ENCODE measurements around the gene EFNB3. TPM values are rescaled to one million over a fixed set of nuclear protein-coding genes. Genes with fewer than 3 reads are reported as not detected.
A peak's percentile ranks its signal among the peaks of the same experiment; 100 is the strongest.

Gene EFNB3
- total and polyA plus RNA-seq, 2 of the 8 experiments (the other 6 are each of a cell fraction or from before 2014, with no cell fraction given): 15.0 to 27.3 TPM

DNA sequence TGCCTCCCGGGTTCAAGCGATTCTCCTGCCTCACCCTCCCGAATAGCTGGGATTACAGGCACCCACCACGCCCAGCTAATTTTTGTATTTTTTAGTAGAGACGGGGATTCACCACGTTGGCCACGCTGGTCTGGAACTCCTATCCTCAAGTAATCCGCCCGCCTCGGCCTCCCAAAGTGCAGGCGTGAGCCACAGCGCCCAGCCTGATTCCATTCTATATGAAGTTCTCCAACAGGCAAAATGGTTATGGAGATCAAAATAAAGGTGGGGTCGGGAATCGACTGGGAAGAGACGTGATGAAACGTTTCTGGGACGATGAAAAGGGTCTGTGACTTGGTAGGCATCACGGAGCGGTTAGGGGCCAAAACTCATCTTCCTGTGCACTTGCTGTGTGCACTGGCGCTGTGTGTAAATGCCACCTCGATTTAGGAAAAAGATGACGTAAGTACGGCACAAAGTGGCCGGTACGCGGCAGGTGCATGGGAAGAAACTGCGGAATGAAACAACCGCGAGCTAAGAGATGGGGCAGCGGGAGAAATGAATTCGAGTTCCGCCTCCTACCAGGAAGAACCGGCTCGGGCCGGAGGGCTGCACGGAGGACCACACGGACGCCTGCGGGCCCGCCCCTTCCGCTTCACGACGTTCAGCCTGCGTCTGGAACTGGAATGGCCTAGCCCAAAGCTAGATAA is 19.3 kb upstream of the EFNB3 start (continued):
- TF ChIP-seq SIN3A (conservative IDR thresholded peaks at IDR 0.05 in 1 of 2, IDR thresholded peaks at IDR 0.05 in 1 of 2; ENCODE audit: low read depth in 1 of 2, low read length in 2 of 2) (peak in 1 of 2 experiments; percentile 48; a peak in 2 of 4 replicates), CBX8 (IDR thresholded peaks at IDR 0.05; ENCODE audit: borderline replicate concordance, low read depth, low read length) (no peak), SP2 (IDR thresholded peaks at IDR 0.05; ENCODE audit: low read length) (no peak), RFX5 (IDR thresholded peaks at IDR 0.05; ENCODE audit: borderline replicate concordance, low read depth, low read length) (no peak), EGR1 (IDR thresholded peaks at IDR 0.05; ENCODE audit: borderline replicate concordance, low read depth, low read length) (no peak; the same call in 1 of the 2 replicates), TBP (IDR thresholded peaks at IDR 0.05; ENCODE audit: low read depth, low read length) (peak; percentile 94), JUN (IDR thresholded peaks at IDR 0.05; ENCODE audit: low read depth, low read length) (peak; percentile 86), RNF2 (IDR thresholded peaks at IDR 0.05; ENCODE audit: borderline replicate concordance, low read depth, low read length, missing control alignments, poor library complexity, severe bottlenecking) (no peak), YY1 (IDR thresholded peaks at IDR 0.05; ENCODE audit: low read depth, low read length) (0 out of 2 replicates have a peak, but pooled peaks have one; percentile 13), JUND (IDR thresholded peaks at IDR 0.05; ENCODE audit: low read length) (no peak), ASH2L (IDR thresholded peaks at IDR 0.05; ENCODE audit: low read length) (no peak), KDM4A (IDR thresholded peaks at IDR 0.05; ENCODE audit: low read depth, low read length, severe bottlenecking) (peak; percentile 29), POLR2AphosphoS5 (IDR thresholded peaks at IDR 0.05; ENCODE audit: low read depth, low read length) (peak; percentile 97), POU5F1 (IDR thresholded peaks at IDR 0.05; ENCODE audit: low read depth, low read length) (no peak), GABPA (IDR thresholded peaks at IDR 0.05; ENCODE audit: borderline replicate concordance, insufficient read depth, low read length) (peak; percentile 68; the same call in 1 of the 2 replicates), TAF1 (IDR thresholded peaks at IDR 0.05; ENCODE audit: low read depth, low read length) (peak; percentile 98), CREB1 (IDR thresholded peaks at IDR 0.05) (peak; percentile 65), GTF2F1 (IDR thresholded peaks at IDR 0.05; ENCODE audit: borderline replicate concordance, low read depth, low read length) (peak; percentile 53; the same call in 1 of the 2 replicates), POLR2A (IDR thresholded peaks at IDR 0.05; ENCODE audit: control extremely low read depth in 1 of 2, low read depth in 2 of 2, low read length in 2 of 2) (peak; percentile 77 to 82; a peak in 2 of 3 replicates)
- TF ChIP-seq, protein P1, sequence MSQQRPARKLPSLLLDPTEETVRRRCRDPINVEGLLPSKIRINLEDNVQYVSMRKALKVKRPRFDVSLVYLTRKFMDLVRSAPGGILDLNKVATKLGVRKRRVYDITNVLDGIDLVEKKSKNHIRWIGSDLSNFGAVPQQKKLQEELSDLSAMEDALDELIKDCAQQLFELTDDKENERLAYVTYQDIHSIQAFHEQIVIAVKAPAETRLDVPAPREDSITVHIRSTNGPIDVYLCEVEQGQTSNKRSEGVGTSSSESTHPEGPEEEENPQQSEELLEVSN (IDR thresholded peaks at IDR 0.05): peak; percentile 58
- TF ChIP-seq, protein P2, sequence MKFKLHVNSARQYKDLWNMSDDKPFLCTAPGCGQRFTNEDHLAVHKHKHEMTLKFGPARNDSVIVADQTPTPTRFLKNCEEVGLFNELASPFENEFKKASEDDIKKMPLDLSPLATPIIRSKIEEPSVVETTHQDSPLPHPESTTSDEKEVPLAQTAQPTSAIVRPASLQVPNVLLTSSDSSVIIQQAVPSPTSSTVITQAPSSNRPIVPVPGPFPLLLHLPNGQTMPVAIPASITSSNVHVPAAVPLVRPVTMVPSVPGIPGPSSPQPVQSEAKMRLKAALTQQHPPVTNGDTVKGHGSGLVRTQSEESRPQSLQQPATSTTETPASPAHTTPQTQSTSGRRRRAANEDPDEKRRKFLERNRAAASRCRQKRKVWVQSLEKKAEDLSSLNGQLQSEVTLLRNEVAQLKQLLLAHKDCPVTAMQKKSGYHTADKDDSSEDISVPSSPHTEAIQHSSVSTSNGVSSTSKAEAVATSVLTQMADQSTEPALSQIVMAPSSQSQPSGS (IDR thresholded peaks at IDR 0.05; ENCODE audit: low read length): peak; percentile 84
- TF ChIP-seq, protein P3, sequence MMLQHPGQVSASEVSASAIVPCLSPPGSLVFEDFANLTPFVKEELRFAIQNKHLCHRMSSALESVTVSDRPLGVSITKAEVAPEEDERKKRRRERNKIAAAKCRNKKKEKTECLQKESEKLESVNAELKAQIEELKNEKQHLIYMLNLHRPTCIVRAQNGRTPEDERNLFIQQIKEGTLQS (IDR thresholded peaks at IDR 0.05; ENCODE audit: insufficient read depth, low read depth, low read length): no peak

All from H1 (cell line).